GM12878 (cell line): ENCODE data around the gene TAF4. TPM values are rescaled to one million over a fixed set of nuclear protein-coding genes. Genes with fewer than 3 reads are reported as not detected.

Source experiments
- ATAC-seq: fragments of 200-7000 bp; cut with Tn5 transposase; 3 replicates; pipeline ENCODE4 v1.9.1; 2020; ENCODE audit warnings: mild to moderate bottlenecking, moderate library complexity
- BruUV-seq: library from RNA; stranded (reverse); fragments of 400-500 nt; replicated peaks from 2 replicates; lab custom pipeline; 2021; lab: Mats Ljungman, UMichigan
- CTCF ChIA-PET: fragments of 300-600 bp; sonication (Branson Sonifier 250); formaldehyde crosslinking; extraction: SDS; loops from one replicate; lab custom pipeline; 2021; ENCODE audit warnings: inconsistent platforms; lab: Yijun Ruan, JAX
- POLR2A ChIA-PET: fragments of 350-600 bp; formaldehyde crosslinking; extraction: SDS; loops from one replicate; lab custom pipeline; 2021; ENCODE audit warnings: inconsistent platforms; lab: Charles Lee
- RAD21 ChIA-PET: fragments of 300-600 bp; sonication (Branson Sonifier 250); formaldehyde crosslinking; loops from one replicate; lab custom pipeline; 2023; ENCODE audit warnings: antibody characterized with exemption; ENCODE audit not compliant: unreplicated experiment; lab: Charles Lee
- SMC1A ChIA-PET: fragments of 300-600 bp; sonication (Branson Sonifier 250); formaldehyde crosslinking; loops from one replicate; lab custom pipeline; 2023; ENCODE audit not compliant: unreplicated experiment, uncharacterized antibody; lab: Charles Lee
- DNase-seq: peaks from one replicate; pipeline ENCODE4 v3.0.0-alpha.2; 2011; ENCODE audit warnings: low read depth, low spot score
- FAIRE-seq: peaks from 3 replicates; lab custom pipeline; 2011; peaks lifted over from hg19 to GRCh38; lab: Jason Lieb, UNC
- H2AFZ ChIP-seq: 2 replicates; pipeline ENCODE4 v1.6.0; 2011; ENCODE audit warnings: low read depth, low read length, control low read depth; ENCODE audit not compliant: control insufficient read depth
- H3K27ac ChIP-seq: 2 replicates; pipeline ENCODE4 v1.5.1; 2011; ENCODE audit warnings: control low read depth; ENCODE audit not compliant: control insufficient read depth, insufficient read depth
- H3K27me3 ChIP-seq, 2 experiments: replicated peaks in 1 of 2; 2 replicates each; pipeline versions ENCODE4 v1.6.0 to v1.6.1; 2011; ENCODE audit warnings: low read length in 1 of 2; ENCODE audit not compliant: control insufficient read depth in 2 of 2, insufficient read depth in 2 of 2
- H3K36me3 ChIP-seq, 2 experiments: 2 replicates each; pipeline ENCODE4 v1.5.1; 2011; ENCODE audit warnings: low read length in 1 of 2; ENCODE audit not compliant: control insufficient read depth in 2 of 2, insufficient read depth in 2 of 2
- H3K4me1 ChIP-seq: 2 replicates; pipeline ENCODE4 v1.6.1; 2011; ENCODE audit warnings: mild to moderate bottlenecking, low read length, moderate library complexity, mixed read lengths; ENCODE audit not compliant: control insufficient read depth, insufficient read depth
- H3K4me2 ChIP-seq: 2 replicates; pipeline ENCODE4 v1.6.0; 2011; ENCODE audit warnings: control low read depth; ENCODE audit not compliant: control insufficient read depth, insufficient read depth
- H3K4me3 ChIP-seq: fragments of 200-600 bp; sonication (generic); 2 replicates; pipeline ENCODE4 v1.5.1; 2016
- H3K79me2 ChIP-seq: 2 replicates; pipeline ENCODE4 v1.6.0; 2011; ENCODE audit warnings: low read length; ENCODE audit not compliant: control insufficient read depth, insufficient read depth
- H3K9ac ChIP-seq: 2 replicates; pipeline ENCODE4 v1.8.0; 2011; ENCODE audit warnings: low read length, control low read depth, mixed read lengths; ENCODE audit not compliant: control insufficient read depth, insufficient read depth
- H3K9me3 ChIP-seq: replicated peaks from 3 replicates; pipeline ENCODE4 v1.5.1; 2011; ENCODE audit warnings: mild to moderate bottlenecking, low read length; ENCODE audit not compliant: control insufficient read depth, insufficient read depth
- H4K20me1 ChIP-seq: 2 replicates; pipeline ENCODE4 v1.6.0; 2011; ENCODE audit not compliant: control insufficient read depth, insufficient read depth
- ASH2L ChIP-seq: fragments of 300-600, 200-600 bp; sonication (generic); IDR thresholded peaks from 2 replicates; pipeline ENCODE4 v1.6.1; 2017; ENCODE audit warnings: low read depth, mild to moderate bottlenecking, borderline replicate concordance
- E2F4 ChIP-seq: IDR thresholded peaks from 2 replicates; pipeline ENCODE4 v1.6.1; 2012; ENCODE audit warnings: low read depth, low read length, improper control_type of control experiment
- EED ChIP-seq: sonication (generic); IDR thresholded peaks from 2 replicates; pipeline ENCODE4 v1.6.1; 2016; ENCODE audit warnings: antibody characterized with exemption, low read depth
- IKZF1 ChIP-seq: fragments of 450-650 bp; conservative IDR thresholded peaks from 2 replicates; pipeline ENCODE4 v1.6.1; 2017; ENCODE audit warnings: antibody characterized with exemption, mild to moderate bottlenecking
- MTA2 ChIP-seq: fragments of 450-650 bp; IDR thresholded peaks from 2 replicates; pipeline ENCODE4 v1.6.1; 2016; ENCODE audit warnings: low read depth, mild to moderate bottlenecking, moderate library complexity
- MYB ChIP-seq: fragments of 150-350 bp; IDR thresholded peaks from 2 replicates; pipeline ENCODE4 v1.6.1; 2014; ENCODE audit warnings: mild to moderate bottlenecking, low read depth, low read length, borderline replicate concordance
- POLR2A ChIP-seq: IDR thresholded peaks from 2 replicates; pipeline ENCODE4 v1.6.1; 2011; ENCODE audit warnings: low read depth, mild to moderate bottlenecking, low read length
- RB1 ChIP-seq: fragments of 450-650 bp; formaldehyde crosslinking; IDR thresholded peaks from 2 replicates; pipeline ENCODE4 v1.6.1; 2017; ENCODE audit warnings: mild to moderate bottlenecking, borderline replicate concordance
- SIN3A ChIP-seq: IDR thresholded peaks from 2 replicates; pipeline ENCODE4 v1.6.1; 2012; ENCODE audit warnings: low read depth, low read length, improper control_type of control experiment
- SPI1 ChIP-seq: IDR thresholded peaks from 2 replicates; pipeline ENCODE4 v1.6.1; 2011; ENCODE audit warnings: low read depth, mild to moderate bottlenecking, low read length, moderate library complexity, borderline replicate concordance; ENCODE audit not compliant: insufficient read depth
- TCF3 ChIP-seq: IDR thresholded peaks from 2 replicates; pipeline ENCODE4 v1.6.1; 2012; ENCODE audit warnings: low read depth, mild to moderate bottlenecking, low read length, borderline replicate concordance; ENCODE audit not compliant: insufficient read depth
- YBX1 ChIP-seq: fragments of 450-650 bp; IDR thresholded peaks from 2 replicates; pipeline ENCODE4 v1.6.1; 2016; ENCODE audit warnings: antibody characterized with exemption
- ZBTB4 ChIP-seq: fragments of 450-650 bp; formaldehyde crosslinking; IDR thresholded peaks from 2 replicates; pipeline ENCODE4 v1.4.0; 2022; ENCODE audit warnings: mild to moderate bottlenecking, moderate library complexity
- ZNF217 ChIP-seq: fragments of 450-650 bp; IDR thresholded peaks from 2 replicates; pipeline ENCODE4 v1.6.1; 2017; ENCODE audit warnings: antibody characterized with exemption, mild to moderate bottlenecking
- WGBS: methylation state at CpG from one replicate; pipeline ENCODE4 v1.1.6; 2016; ENCODE audit warnings: low lambda C conversion rate; ENCODE audit not compliant: insufficient replicate concordance, insufficient coverage; ENCODE audit errors: missing lambda C conversion rate; 5-methylcytosine and 5-hydroxymethylcytosine counted together
- in situ Hi-C: fragments of 300-500 bp; cut with MboI; formaldehyde crosslinking; loops from 9 replicates; pipeline ENCODE4 v1.14.3; 2018; ENCODE audit warnings: mixed read lengths
- intact Hi-C: fragments of 100-400 bp; cut with micrococcal nuclease; formaldehyde crosslinking; loops from one replicate; pipeline ENCODE4 v1.14.2; 2022; ENCODE audit not compliant: unreplicated experiment
- polyA plus RNA-seq, 11 experiments: library from polyadenylated mRNA; depleted of rRNA in 4 of 11; unstranded in 6 of 11; stranded (reverse) in 5 of 11; fragments of >200 nt; fragmentation: Nextera tagmentation in 4 of 11; fragmentation: Illumina TruSeq in 1 of 11; extraction: Ambion mirVana in 4 of 11; extraction: Trizol in 1 of 11; gene quantifications; 1 replicate in 1 of 11; 2 replicates in 10 of 11; pipeline versions ENCODE4 v1.2.1 to v1.2.3, GENCODE V29; 2011 to 2016; ENCODE audit warnings: inconsistent platforms in 2 of 11, missing spikeins in 2 of 11, low read depth in 1 of 11
- total RNA-seq, 4 experiments: library from RNA; depleted of rRNA in 3 of 4; stranded (reverse); fragments of >200 nt in 3 of 4; fragmentation: Illumina TruSeq in 1 of 4; extraction: Trizol in 1 of 4; gene quantifications; 2 replicates each; pipeline versions ENCODE4 v1.2.1 to v1.2.3, GENCODE V29; 2013 to 2021

Gene TAF4
- total and polyA plus RNA-seq, 10 of the 15 experiments (the other 5 are each of a cell fraction or from before 2014, with no cell fraction given), result 0.39 to 16.9 (median 3.4) TPM

GRCh38 chr20:61997372-61997771 is 68.3 kb downstream of the TAF4 start:
- no peak overlapping the region for H3K27ac ChIP-seq
- intact Hi-C loops, result no loop called here
- H3K9me3 ChIP-seq, result no peaks in the 10 kb centered on the region; the same call in 2 of the 3 replicates
- DNase-seq (no peak), FAIRE-seq (no peak), ATAC-seq (no peak)
- H3K4me1 ChIP-seq, result no peaks in the 10 kb centered on the region; the same call in 1 of the 2 replicates
- peaks cover 22 to 24% of the 10 kb centered on the region in 2 experiments for H3K36me3 ChIP-seq
- in situ Hi-C loops, result no loop called here
- SMC1A ChIA-PET, result interaction anchor here (1.3 kb wide), 1 partner anchor 13 kb away, joined by 3 read pairs; no protein-coding TSS in a partner anchor
- H3K4me2 ChIP-seq, result no peak overlapping the region
- WGBS, result 81% methylated on average over 10 of the region's 10 CpGs
- no TSS peak for BruUV-seq
- H3K9ac ChIP-seq, result no peak overlapping the region
- H3K4me3 ChIP-seq, result no peak overlapping the region
- H3K27me3 ChIP-seq, result no peaks in the 10 kb centered on the region
- TF ChIP-seq YBX1, result no peak
- CTCF ChIA-PET, result no interaction called here
- RAD21 ChIA-PET, result no interaction called here
- no peak overlapping the region for H2AFZ ChIP-seq
- no peaks in the 10 kb centered on the region for H3K79me2 ChIP-seq
- no peaks in the 10 kb centered on the region; the same call in 1 of the 2 replicates for H4K20me1 ChIP-seq
- POLR2A ChIA-PET, result no interaction called here

GRCh38 chr20:61994546-61994945 is 71.1 kb downstream of the TAF4 start:
- in situ Hi-C loops (no loop called here), intact Hi-C loops (no loop called here)
- Histone ChIP-seq H3K4me1 (no peaks in the 10 kb centered on the region; the same call in 1 of the 2 replicates), H3K9ac (no peak overlapping the region), H4K20me1 (no peaks in the 10 kb centered on the region), H3K27me3 (no peaks in the 10 kb centered on the region), H3K27ac (no peak overlapping the region), H3K36me3 (peaks cover 15 to 21% of the 10 kb centered on the region in 2 experiments), H3K4me2 (no peak overlapping the region), H3K79me2 (no peaks in the 10 kb centered on the region), H3K9me3 (peaks cover 4% of the 10 kb centered on the region; the same call in 1 of the 3 replicates), H3K4me3 (no peak overlapping the region), H2AFZ (no peak overlapping the region)
- FAIRE-seq (no peak), DNase-seq (no peak), ATAC-seq (no peak)
- RAD21 ChIA-PET, result no interaction called here
- CTCF ChIA-PET, result no interaction called here
- POLR2A ChIA-PET, result interaction anchor here (0.6 kb wide), 1 partner anchor 202 kb away, joined by 3 read pairs; no protein-coding TSS in a partner anchor
- SMC1A ChIA-PET, result no interaction called here
- no TSS peak for BruUV-seq
- WGBS, result 100% methylated on average over 8 of the region's 8 CpGs
- no peak for TF ChIP-seq SPI1
- TF ChIP-seq EED, result no peak
- no peak for TF ChIP-seq SIN3A
- TF ChIP-seq RB1, result no peak
- TF ChIP-seq TCF3, result no peak
- TF ChIP-seq MYB, result no peak
- no peak for TF ChIP-seq ZNF217
- TF ChIP-seq E2F4, result no peak
- TF ChIP-seq IKZF1, result no peak
- TF ChIP-seq ZBTB4 (CRISPR knock-in tag), result no peak
- TF ChIP-seq ASH2L, result no peak
- no peak for TF ChIP-seq POLR2A
- TF ChIP-seq MTA2, result no peak
